Endometrial microvascular endothelial cells (primary cell): ENCODE data around the gene DOCK2. TPM values are rescaled to one million over a fixed set of nuclear protein-coding genes. Genes with fewer than 3 reads are reported as not detected.

Source experiments
- in situ Hi-C: cut with HindIII; loops from 2 replicates; pipeline ENCODE4 v1.10.0; 2017; ENCODE audit warnings: low sequenced_read_pairs, low pct_unique_long_range_greater_than_20kb; ENCODE audit errors: inconsistent ontology term
- total RNA-seq: library from RNA; depleted of rRNA; stranded (reverse); fragments of >200 nt; gene quantifications from one replicate; pipeline ENCODE4 v1.2.3, GENCODE V29; 2015; ENCODE audit errors: inconsistent ontology term

Gene DOCK2
- total RNA-seq, 1 donor from 2014 or later, result not detected

DNA sequence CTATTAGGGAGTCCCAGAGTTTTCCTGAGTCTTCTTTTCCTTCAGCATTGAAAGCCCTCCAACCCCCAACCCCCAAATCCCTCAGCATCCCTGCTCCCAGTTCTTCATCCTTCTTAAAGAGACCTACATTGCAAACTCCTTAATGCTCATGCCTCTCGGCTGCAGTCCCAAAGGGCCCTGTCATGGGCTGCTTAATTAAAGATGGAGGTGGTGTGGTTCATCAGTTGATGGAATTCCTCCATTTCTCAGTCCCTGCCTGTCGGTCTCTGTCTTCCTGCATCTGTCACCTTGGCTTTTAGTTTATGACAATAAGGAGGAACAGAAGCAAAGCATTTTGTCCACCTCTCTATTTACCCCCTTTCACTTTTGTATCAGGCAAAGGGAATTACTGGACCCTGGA is 470.6 kb downstream of the DOCK2 start:
- in situ Hi-C loops, result no loop called here

GRCh38 chr5:170108266-170108785 is 471.3 kb downstream of the DOCK2 start:
- in situ Hi-C loops, result no loop called here

DNA sequence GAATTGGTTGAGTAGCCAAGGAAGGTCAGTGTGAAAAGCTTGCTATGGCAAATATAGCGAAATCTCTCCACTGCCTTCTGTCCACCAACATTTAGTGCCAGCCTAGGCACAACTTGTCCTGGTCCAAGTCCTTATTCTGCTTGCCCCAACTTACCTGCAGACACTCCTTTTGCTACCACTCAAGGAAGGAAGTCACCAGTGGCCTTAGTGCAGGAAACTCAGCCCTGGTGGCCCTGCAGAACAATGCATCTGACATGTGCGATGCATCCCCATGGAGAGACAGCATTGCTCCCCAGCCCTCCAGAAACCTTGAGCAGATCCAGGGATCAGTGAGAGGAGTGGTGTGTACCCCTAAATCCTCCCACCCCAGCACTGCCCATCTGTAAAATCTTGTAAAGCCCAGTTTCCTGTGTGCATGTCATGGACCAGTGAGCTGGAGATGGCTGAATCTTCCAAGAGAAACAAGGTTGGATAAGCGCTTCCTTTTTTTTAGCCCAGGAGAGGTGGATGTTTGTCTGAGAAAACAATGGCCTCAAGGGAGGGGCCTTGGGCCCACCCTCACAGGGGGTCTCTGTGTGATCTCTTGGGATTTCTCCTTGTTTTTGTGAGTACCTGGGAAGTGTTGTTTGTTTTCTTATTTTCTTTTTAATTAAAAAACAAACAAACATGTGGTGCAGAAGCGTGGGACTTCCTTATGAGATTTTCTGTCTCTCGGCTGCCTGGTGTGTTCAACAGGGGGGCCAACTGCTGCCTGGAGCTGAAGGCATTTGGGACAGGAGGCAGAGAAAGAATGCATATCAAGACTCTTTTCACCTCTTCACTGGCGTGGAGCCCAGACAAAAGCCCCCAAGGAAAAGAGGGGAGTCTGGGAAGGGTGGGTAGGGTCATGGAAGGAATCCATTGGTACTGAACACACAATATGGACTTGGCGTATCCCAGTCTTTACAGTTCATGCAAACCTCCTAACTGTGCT is 472.3 kb downstream of the DOCK2 start:
- in situ Hi-C loops, result no loop called here

DNA sequence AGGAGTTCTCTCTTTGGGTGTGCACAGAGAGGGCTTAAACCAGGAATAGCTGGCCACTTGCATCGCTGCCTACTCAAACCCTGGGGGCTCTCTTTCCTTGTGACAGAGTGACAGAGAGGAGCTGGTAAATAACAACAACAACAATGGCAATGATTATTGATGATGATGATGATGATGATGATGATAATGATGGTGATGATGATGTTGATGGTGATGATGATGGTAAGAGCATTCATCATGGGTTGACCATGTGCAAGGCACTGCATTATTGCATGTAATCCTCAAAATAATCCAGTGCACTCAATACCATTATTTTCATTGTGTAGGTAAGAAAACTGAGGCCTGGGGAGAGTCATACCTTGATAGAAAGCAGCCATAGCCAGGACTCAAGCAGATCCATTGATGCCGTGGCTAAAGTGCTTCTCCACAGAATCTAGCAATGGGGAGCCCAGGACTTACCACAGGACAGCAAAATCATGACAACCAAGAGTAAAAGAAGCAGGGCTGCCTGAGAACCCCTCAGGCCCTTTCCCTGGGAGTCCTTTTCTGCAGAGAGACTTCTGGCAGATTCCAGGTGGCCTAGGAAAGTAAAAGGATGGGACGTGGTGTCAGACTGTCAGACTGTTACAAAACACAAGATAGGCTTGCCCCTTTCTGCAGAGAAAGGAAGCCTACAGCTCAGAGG is 473.5 kb downstream of the DOCK2 start:
- in situ Hi-C loops, result no loop called here

DNA sequence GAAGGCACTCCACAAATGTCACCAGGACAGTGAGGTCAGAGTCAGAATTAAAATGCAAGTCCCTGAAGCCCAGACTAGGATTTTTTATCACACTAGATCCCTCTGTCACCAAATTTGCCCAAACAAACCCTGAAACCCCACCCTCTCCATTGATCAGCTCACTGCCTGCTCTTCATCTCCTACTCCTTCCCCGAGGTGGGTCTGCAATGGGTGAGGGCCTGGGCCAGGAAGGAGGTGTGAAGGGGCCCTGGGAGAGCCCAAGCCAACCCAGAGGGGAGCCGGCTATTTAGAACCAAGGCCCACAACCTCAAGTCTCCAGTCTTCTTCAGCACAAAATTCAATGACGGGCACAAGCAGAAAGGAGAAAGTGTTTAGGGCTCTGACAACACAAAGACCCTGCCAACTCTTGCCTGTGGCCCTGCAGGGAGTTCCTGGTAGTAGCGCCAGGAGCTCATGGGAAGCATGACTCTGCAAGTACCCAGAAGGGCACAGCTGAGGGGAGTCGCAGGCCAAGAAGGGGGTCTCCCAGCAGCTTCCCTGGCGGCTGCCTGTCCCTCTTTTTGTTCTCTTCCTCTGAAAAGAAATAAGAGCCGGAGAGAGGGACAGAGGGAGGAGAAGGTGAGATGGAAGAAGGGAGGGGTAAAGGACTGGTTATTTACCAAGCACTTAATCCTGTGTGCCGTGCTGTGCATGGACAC is 474.2 kb downstream of the DOCK2 start:
- in situ Hi-C loops, result no loop called here

GRCh38 chr5:170112876-170113521 is 475.9 kb downstream of the DOCK2 start:
- in situ Hi-C loops, result no loop called here

- in situ Hi-C loops, result no loop called here
Observed at GRCh38 chr5:170113522-170113900, 476.4 kb downstream of the DOCK2 start.

DNA sequence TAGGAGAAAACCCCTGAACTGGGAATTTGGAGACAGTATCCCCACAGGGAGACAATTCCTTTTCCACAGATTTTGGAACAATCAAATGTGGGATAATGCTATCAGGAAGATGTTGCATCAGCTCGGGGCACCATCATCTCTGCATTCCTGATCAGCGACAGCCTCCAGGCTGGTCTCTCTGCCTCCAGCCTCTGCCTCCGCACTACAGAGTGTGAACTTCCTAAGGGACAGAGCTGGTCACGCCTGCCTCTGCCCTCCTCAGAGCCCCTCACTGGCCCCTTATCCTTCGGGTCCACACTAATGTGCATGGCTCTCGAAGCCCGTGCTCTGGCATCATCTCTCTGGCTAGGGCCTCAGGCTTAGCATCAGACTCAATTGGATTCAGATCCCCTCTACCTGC is 477.2 kb downstream of the DOCK2 start:
- in situ Hi-C loops, result no loop called here

DNA sequence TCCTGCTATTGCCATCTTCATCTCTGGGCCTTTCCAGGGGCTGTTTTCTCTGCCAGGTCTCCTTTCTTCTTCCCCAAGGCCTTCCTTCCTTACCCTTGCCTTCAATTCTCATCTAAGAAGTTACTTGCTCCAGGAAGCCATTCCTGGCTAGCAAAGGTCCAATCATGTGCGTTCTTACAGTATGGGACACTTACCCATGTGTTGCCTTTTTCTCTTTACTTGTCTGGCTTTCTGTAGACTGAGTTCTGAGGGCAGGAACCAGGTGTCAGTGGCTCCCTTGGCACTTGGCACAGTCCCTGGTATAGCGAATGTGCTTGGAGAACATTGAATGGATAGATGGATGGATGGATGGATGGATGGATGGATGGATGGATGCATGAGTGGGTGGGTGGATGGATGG is 478.9 kb downstream of the DOCK2 start:
- in situ Hi-C loops, result no loop called here

DNA sequence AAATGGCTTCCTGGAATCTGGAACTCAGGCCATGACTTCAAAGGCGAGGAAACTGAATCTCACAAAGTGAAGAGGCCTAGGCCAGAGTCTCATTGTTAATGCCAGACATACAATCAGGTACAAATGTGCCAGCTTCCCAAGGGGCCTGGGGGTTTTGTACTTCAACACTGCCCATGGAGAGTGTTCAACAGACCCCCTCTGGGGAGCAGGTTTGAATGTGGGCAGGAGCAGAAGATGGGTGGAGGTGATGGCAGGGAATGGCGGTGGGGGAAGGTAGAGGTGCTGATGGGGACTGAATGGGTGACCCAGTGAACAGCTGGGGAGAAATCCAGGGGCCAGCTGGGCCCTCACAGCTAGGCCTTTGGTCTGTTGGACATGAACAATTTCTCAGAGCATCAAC is 480.7 kb downstream of the DOCK2 start:
- in situ Hi-C loops, result no loop called here

- in situ Hi-C loops, result no loop called here
Observed at GRCh38 chr5:170120576-170120975, 483.5 kb downstream of the DOCK2 start.

DNA sequence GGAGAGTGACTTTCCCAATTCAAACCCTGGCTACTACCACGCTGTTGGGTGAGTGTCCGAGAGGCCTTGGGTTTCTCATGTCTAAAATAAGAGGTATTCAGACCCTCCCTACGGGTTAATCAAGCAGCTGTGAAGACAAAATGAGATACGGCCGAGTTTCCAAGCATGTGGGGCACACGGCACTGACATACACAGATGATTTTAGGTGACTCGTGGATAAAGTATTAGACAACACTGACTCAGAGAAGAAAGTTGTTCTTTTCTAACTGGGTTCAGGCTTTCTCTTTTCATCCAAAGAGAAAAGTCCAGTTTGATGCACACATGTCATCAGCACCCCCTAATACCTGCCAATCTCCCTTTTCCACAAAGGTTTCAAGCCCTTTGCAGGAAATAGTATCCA is 484.2 kb downstream of the DOCK2 start:
- in situ Hi-C loops, result no loop called here

- in situ Hi-C loops, result no loop called here
Observed at GRCh38 chr5:170126061-170126460, 489.0 kb downstream of the DOCK2 start.

DNA sequence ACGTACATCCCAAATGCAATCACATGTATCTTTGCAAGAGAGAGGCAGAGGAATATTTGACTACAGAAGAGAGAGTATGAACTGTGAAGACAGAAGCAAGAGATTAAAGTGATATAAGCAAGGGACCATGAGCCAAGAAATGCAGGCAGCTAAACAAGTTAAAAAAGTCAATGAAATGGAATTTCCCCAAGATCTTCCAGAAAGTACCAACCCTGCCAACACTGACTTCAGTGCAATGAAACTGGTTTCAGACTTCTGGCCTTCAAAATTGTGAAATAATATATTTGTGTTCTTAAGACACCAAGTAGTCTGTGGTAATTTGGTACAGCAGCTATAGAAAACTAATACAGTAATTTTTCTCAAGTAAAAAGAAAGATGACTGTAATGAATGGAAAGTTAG is 489.6 kb downstream of the DOCK2 start:
- in situ Hi-C loops, result no loop called here

- in situ Hi-C loops, result no loop called here
Observed at GRCh38 chr5:170131235-170131634, 494.2 kb downstream of the DOCK2 start.

DNA sequence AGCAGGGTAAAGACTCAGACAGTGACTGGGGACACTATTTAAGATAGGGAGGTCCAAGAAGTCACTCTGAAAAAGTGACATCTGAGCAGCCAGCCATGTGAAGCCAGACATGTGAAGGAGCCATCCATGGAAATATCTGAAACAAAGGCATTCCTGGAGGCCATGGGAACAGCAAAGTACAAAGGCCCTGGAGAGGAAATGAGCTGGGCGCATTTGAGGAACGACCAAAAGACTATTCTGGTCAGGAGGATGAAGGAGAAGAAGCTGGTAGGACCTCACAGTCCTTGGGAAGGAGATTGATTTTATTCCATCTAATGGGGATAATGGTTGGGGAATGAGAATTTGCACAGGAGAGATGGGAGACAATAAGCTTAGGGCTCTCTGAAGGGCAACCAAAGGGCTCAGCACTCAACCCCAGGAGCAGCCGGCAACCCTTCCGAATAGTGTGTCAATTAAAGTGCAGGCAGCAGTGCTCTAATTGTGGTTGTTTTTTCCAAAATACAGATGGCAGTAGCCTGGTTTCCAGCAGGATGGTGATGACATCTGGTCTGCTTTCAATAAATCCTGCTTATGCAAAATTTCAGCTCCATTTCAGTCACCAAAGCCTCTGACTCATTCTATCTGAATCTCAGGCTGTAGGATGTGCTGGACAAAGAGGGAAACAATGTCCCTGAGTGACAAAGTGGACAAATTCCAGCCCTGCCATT is 495.3 kb downstream of the DOCK2 start:
- in situ Hi-C loops, result no loop called here
